ENCODE measurements around the gene TANGO6.
"Not testable (repeated sequence)": the region's sequence is repeated elsewhere in the genome, so short reads cannot be mapped to it uniquely, and the experiment has no call there.

Gene TANGO6

GRCh38 chr16:69014811-69015210 lies 171.5 kb downstream of the TANGO6 start:
- no peak for DNase-seq (ENCODE audit: low spot score)

GRCh38 chr16:69017036-69017783 lies 173.9 kb downstream of the TANGO6 start:
- DNase-seq (ENCODE audit: low spot score): peak; percentile 72

- DNase-seq (ENCODE audit: low spot score): no peak
Measured at GRCh38 chr16:69019811-69020210, 176.5 kb downstream of the TANGO6 start.

GRCh38 chr16:69029121-69029520 lies 185.8 kb downstream of the TANGO6 start:
- no peak for DNase-seq (ENCODE audit: low spot score)

- DNase-seq (ENCODE audit: low spot score): no peak
Measured at GRCh38 chr16:69031877-69032301, 188.6 kb downstream of the TANGO6 start.

- no peak for DNase-seq (ENCODE audit: low spot score)
Measured at GRCh38 chr16:69033151-69033949, 190.0 kb downstream of the TANGO6 start.

GRCh38 chr16:69035375-69035774 lies 192.0 kb downstream of the TANGO6 start:
- no peak for DNase-seq (ENCODE audit: low spot score)

GRCh38 chr16:69036399-69037091 lies 193.2 kb downstream of the TANGO6 start:
- no peak for DNase-seq (ENCODE audit: low spot score)

- DNase-seq (ENCODE audit: low spot score): no peak
Measured at GRCh38 chr16:69037373-69038160, 194.2 kb downstream of the TANGO6 start.

GRCh38 chr16:69039333-69039941 lies 196.1 kb downstream of the TANGO6 start:
- no peak for DNase-seq (ENCODE audit: low spot score)

GRCh38 chr16:69040144-69040909 lies 197.0 kb downstream of the TANGO6 start:
- no peak for DNase-seq (ENCODE audit: low spot score)

GRCh38 chr16:69048328-69049120 lies 205.2 kb downstream of the TANGO6 start:
- DNase-seq (ENCODE audit: low spot score): no peak

- DNase-seq (ENCODE audit: low spot score): no peak
Measured at GRCh38 chr16:69049146-69049545, 205.8 kb downstream of the TANGO6 start.

GRCh38 chr16:69049603-69050375 lies 206.5 kb downstream of the TANGO6 start:
- no peak for DNase-seq (ENCODE audit: low spot score)

GRCh38 chr16:69051517-69051830 lies 208.1 kb downstream of the TANGO6 start:
- DNase-seq (ENCODE audit: low spot score): not testable (repeated sequence)

GRCh38 chr16:69055008-69055407 lies 211.7 kb downstream of the TANGO6 start:
- DNase-seq (ENCODE audit: low spot score): no peak

GRCh38 chr16:69055980-69056379 lies 212.6 kb downstream of the TANGO6 start:
- no peak for DNase-seq (ENCODE audit: low spot score)

GRCh38 chr16:69056421-69056820 lies 213.1 kb downstream of the TANGO6 start:
- DNase-seq (ENCODE audit: low spot score): no peak

All from globus pallidus (tissue), 1 donor.